ENCODE measurements around the gene COG6. TPM values are rescaled to one million over a fixed set of nuclear protein-coding genes. Genes with fewer than 3 reads are reported as not detected.
A peak's percentile ranks its signal among the peaks of the same experiment; 100 is the strongest.

COG6 gene
- total RNA-seq, 3 donors from 2014 or later: 20.5 to 32.2 (median 21.6) TPM

DNA sequence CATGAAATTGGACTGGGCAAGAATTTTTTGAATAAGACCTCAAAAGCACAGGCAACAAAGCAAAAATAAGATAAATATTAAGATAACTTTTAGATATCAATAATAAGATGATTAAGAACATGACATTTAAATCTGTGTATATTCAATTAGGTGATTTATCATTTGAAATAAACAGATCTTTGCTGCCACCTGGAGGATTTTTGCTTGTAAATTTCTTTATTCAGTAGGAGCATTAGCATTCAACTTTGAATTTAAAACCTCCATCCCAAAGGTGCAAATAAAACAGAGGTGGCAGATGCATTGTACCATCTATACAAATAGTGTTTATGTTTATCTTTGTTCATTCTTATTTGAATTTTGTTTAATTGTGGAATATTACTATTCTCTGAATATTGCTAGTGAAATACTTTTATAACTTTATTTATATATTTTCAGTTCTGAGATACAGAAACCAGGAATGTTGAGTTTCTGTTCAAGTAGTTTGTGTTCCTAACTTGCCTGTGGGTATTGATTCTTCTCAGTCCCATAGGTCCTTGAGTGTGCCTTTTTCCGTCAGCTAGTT lies 20.9 kb downstream of the COG6 start:
- H3K9me3 ChIP-seq: no peaks in the 10 kb centered on the region
- no peak overlapping the region for H3K27ac ChIP-seq
- no peak for DNase-seq (ENCODE audit: low spot score in 2 of 2)
- no peaks in the 10 kb centered on the region for H3K27me3 ChIP-seq
- H3K4me3 ChIP-seq: no peak overlapping the region
- intact Hi-C loops (cut with DNase I; ENCODE audit: low total_unique reads): no loop called here
- peaks cover 4% of the 10 kb centered on the region for H3K36me3 ChIP-seq
- TF ChIP-seq POLR2A (IDR thresholded peaks at IDR 0.05) (no peak), POLR2AphosphoS5 (IDR thresholded peaks at IDR 0.05) (no peak)
- TF ChIP-seq, protein P1, sequence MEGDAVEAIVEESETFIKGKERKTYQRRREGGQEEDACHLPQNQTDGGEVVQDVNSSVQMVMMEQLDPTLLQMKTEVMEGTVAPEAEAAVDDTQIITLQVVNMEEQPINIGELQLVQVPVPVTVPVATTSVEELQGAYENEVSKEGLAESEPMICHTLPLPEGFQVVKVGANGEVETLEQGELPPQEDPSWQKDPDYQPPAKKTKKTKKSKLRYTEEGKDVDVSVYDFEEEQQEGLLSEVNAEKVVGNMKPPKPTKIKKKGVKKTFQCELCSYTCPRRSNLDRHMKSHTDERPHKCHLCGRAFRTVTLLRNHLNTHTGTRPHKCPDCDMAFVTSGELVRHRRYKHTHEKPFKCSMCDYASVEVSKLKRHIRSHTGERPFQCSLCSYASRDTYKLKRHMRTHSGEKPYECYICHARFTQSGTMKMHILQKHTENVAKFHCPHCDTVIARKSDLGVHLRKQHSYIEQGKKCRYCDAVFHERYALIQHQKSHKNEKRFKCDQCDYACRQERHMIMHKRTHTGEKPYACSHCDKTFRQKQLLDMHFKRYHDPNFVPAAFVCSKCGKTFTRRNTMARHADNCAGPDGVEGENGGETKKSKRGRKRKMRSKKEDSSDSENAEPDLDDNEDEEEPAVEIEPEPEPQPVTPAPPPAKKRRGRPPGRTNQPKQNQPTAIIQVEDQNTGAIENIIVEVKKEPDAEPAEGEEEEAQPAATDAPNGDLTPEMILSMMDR (IDR thresholded peaks at IDR 0.05): peak in 2 of 3 donors; percentile 27 to 44
- no peaks in the 10 kb centered on the region for H3K4me1 ChIP-seq

DNA sequence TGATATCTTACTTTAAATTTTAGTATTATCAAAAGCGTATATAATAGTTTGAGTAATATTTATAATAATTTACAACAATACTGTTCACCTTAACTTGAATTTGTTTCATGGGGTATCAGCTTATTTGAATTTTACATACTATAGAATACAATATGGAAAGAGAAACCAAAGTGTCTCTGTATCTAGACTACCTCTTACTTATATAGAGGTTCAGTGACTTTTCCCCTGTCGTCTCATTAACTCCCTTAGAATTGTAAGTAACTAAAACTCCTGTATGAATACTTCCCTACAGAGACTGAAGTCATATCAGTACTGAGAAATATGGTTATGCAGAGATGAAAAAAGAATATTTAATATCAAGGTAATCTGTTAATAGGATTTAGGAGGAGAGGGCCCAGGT lies 26.8 kb downstream of the COG6 start:
- TF ChIP-seq POLR2AphosphoS5 (IDR thresholded peaks at IDR 0.05) (no peak), POLR2A (IDR thresholded peaks at IDR 0.05) (no peak)
- TF ChIP-seq, protein P1 (IDR thresholded peaks at IDR 0.05): no peak
- no peak overlapping the region for H3K27ac ChIP-seq
- no peak overlapping the region for H3K4me3 ChIP-seq
- H3K9me3 ChIP-seq: no peaks in the 10 kb centered on the region
- H3K4me1 ChIP-seq: no peaks in the 10 kb centered on the region
- DNase-seq (ENCODE audit: low spot score in 2 of 2): no peak
- no peaks in the 10 kb centered on the region for H3K27me3 ChIP-seq
- peaks cover 4% of the 10 kb centered on the region for H3K36me3 ChIP-seq
- intact Hi-C loops (cut with DNase I; ENCODE audit: low total_unique reads): no loop called here

DNA sequence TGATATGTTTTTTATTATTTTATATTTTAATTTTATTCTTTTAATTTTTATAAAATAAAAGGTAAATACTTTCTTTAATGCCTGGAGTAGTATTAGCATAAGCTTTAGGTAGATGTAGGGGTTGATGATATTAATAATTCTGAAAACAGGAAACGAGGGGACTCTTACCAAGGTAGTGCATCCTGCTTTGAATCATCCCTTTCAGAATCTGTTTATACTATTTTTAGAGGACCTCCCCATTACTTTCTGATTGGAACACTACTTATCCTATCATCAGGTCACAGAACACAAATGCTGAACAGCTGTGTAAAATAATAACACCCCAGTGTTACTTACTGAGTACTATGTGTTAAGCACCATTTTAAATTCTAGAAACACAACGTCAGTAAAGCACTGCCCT lies 27.3 kb downstream of the COG6 start:
- Histone ChIP-seq H3K4me3 (no peak overlapping the region), H3K27ac (no peak overlapping the region), H3K36me3 (peaks cover 4% of the 10 kb centered on the region), H3K4me1 (no peaks in the 10 kb centered on the region), H3K9me3 (no peaks in the 10 kb centered on the region), H3K27me3 (no peaks in the 10 kb centered on the region)
- TF ChIP-seq, protein P1 (IDR thresholded peaks at IDR 0.05): no peak
- TF ChIP-seq POLR2AphosphoS5 (IDR thresholded peaks at IDR 0.05) (no peak), POLR2A (IDR thresholded peaks at IDR 0.05) (no peak)
- intact Hi-C loops (cut with DNase I; ENCODE audit: low total_unique reads): no loop called here
- no peak for DNase-seq (ENCODE audit: low spot score in 2 of 2)

DNA sequence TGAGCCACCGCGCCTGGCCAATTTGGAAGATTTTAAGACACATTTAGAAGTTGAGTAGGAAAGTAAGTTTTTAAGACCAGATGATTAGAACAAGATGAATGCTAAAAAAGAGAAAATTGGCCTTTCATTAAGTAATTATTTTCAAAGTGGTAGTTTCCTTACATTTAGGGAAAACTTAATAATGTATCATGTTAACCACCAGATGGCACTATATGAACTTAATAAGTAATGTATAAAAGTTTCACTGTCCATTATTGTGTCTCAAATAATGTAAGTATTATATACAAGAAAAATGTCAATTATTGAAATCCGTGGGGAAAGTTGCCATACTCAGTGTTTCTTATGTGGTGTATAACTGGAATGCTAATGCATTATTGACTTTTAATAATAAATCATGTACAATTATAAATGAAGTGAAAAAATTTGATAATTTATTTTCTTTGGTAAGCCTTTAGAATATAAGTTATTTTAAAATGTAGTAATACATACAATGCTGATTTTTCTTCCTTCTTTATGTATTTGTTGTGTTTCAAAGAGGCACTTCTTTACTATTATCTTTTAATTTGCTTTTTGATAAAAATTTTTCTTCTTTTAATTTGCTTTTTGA lies 29.2 kb downstream of the COG6 start:
- TF ChIP-seq POLR2AphosphoS5 (IDR thresholded peaks at IDR 0.05): no peak
- TF ChIP-seq, protein P1 (IDR thresholded peaks at IDR 0.05): peak; percentile 29 to 35 (median 32)
- H3K4me1 ChIP-seq: no peaks in the 10 kb centered on the region
- DNase-seq (ENCODE audit: low spot score in 2 of 2): no peak
- H3K36me3 ChIP-seq: peaks cover 4% of the 10 kb centered on the region
- H3K9me3 ChIP-seq: no peaks in the 10 kb centered on the region
- H3K27ac ChIP-seq: no peak overlapping the region
- no peaks in the 10 kb centered on the region for H3K27me3 ChIP-seq
- intact Hi-C loops (cut with DNase I; ENCODE audit: low total_unique reads): no loop called here
- H3K4me3 ChIP-seq: no peak overlapping the region

DNA sequence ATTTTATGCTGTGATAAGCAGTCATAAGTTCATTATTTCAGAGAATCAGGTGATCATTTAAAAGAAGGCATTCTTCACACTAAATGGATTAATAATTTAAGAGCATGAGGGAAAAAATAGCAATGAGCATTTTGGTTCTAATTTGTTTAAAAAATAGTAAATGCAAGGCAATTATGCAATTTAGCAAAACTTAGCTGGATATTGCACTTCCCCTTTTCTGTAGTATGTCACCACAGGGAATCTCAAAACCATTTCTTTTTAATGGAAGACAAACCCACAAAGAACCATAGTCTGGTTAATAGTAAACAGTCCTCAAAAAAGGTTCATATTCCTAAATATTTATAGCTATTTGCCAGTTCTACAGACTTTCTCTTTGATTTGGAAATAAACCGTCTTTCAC lies 30.2 kb downstream of the COG6 start:
- no peak overlapping the region for H3K27ac ChIP-seq
- H3K4me3 ChIP-seq: no peak overlapping the region
- no peak for TF ChIP-seq POLR2AphosphoS5 (IDR thresholded peaks at IDR 0.05)
- TF ChIP-seq, protein P1 (IDR thresholded peaks at IDR 0.05): no peak
- no peak for TF ChIP-seq POLR2A (IDR thresholded peaks at IDR 0.05)
- no peaks in the 10 kb centered on the region for H3K27me3 ChIP-seq
- no peak for DNase-seq (ENCODE audit: low spot score in 2 of 2)
- intact Hi-C loops (cut with DNase I; ENCODE audit: low total_unique reads): no loop called here
- H3K36me3 ChIP-seq: no peaks in the 10 kb centered on the region
- H3K9me3 ChIP-seq: no peaks in the 10 kb centered on the region
- H3K4me1 ChIP-seq: no peaks in the 10 kb centered on the region

All from breast epithelium (tissue), 4 donors.